Stromal cell of bone marrow (primary cell): Measurements from ENCODE around the gene DUSP5.
A peak's percentile ranks its signal among the peaks of the same experiment; 100 is the strongest.

Experiments used
- DNase-seq: peaks from one replicate; pipeline ENCODE4 v3.0.0-alpha.2; 2012; ENCODE audit warnings: low read depth

Gene DUSP5

GRCh38 chr10:110481919-110482318 lies 15.8 kb upstream of the DUSP5 start:
- DNase-seq = no peak

GRCh38 chr10:110483633-110484032 lies 14.1 kb upstream of the DUSP5 start:
- no peak for DNase-seq

- DNase-seq = no peak
Measured at GRCh38 chr10:110485541-110485940, 12.2 kb upstream of the DUSP5 start.

GRCh38 chr10:110486680-110487410 lies 10.9 kb upstream of the DUSP5 start:
- no peak for DNase-seq

- no peak for DNase-seq
Measured at GRCh38 chr10:110487411-110488331, 10.0 kb upstream of the DUSP5 start.

GRCh38 chr10:110488332-110488681 lies 9.4 kb upstream of the DUSP5 start:
- DNase-seq = no peak

- DNase-seq = no peak
Measured at GRCh38 chr10:110488940-110489339, 8.8 kb upstream of the DUSP5 start.

- no peak for DNase-seq
Measured at GRCh38 chr10:110490640-110491039, 7.1 kb upstream of the DUSP5 start.

GRCh38 chr10:110491346-110491745 lies 6.4 kb upstream of the DUSP5 start:
- DNase-seq = no peak

- no peak for DNase-seq
Measured at GRCh38 chr10:110492069-110492822, 5.5 kb upstream of the DUSP5 start.

- DNase-seq = no peak
Measured at GRCh38 chr10:110493832-110494426, 3.8 kb upstream of the DUSP5 start.

- no peak for DNase-seq
Measured at GRCh38 chr10:110494532-110494931, 3.2 kb upstream of the DUSP5 start.

- peak; percentile 44 for DNase-seq
Measured at GRCh38 chr10:110495731-110496552, 1.8 kb upstream of the DUSP5 start.

- peak; percentile 53 for DNase-seq
Measured at GRCh38 chr10:110496553-110497437, 912 bp upstream of the DUSP5 start.

GRCh38 chr10:110498087-110498981 lies 627 bp downstream of the DUSP5 start:
- DNase-seq = no peak

GRCh38 chr10:110498982-110499795 lies 1.5 kb downstream of the DUSP5 start:
- DNase-seq = peak; percentile 51

- no peak for DNase-seq
Measured at GRCh38 chr10:110499796-110500514, 2.2 kb downstream of the DUSP5 start.

- peak; percentile 57 for DNase-seq
Measured at GRCh38 chr10:110500515-110500905, 2.8 kb downstream of the DUSP5 start.
